ENCODE results near the gene CCL17.

DNA sequence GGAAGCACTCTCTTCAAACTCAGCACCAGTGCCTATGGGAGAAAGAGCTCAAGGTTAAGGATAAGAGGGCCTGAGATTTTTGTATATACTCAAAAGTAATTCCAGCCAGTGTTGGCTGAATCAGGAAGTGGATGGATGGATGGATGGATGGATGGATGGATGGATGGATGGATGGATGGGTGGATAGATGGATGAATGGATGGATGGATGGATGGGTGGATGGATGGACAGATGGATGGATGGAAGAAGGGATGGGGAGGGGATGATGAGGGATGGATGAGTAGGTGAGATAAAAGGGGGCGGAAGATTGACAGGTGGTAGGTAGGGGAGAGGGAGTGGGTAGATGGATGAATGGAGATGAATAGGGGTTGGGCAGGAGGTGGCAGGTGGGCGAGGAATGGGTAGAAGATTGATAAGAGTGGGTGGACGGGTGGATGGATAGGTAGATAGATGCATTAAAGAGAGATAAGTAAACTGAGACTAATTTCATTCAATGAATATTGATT lies 28.2 kb upstream of the CCL17 start:
- TF ChIP-seq, protein P1, sequence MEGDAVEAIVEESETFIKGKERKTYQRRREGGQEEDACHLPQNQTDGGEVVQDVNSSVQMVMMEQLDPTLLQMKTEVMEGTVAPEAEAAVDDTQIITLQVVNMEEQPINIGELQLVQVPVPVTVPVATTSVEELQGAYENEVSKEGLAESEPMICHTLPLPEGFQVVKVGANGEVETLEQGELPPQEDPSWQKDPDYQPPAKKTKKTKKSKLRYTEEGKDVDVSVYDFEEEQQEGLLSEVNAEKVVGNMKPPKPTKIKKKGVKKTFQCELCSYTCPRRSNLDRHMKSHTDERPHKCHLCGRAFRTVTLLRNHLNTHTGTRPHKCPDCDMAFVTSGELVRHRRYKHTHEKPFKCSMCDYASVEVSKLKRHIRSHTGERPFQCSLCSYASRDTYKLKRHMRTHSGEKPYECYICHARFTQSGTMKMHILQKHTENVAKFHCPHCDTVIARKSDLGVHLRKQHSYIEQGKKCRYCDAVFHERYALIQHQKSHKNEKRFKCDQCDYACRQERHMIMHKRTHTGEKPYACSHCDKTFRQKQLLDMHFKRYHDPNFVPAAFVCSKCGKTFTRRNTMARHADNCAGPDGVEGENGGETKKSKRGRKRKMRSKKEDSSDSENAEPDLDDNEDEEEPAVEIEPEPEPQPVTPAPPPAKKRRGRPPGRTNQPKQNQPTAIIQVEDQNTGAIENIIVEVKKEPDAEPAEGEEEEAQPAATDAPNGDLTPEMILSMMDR (IDR thresholded peaks at IDR 0.05; ENCODE audit: low read depth, low read length, poor library complexity, severe bottlenecking): no peak
- no peak for TF ChIP-seq EZH2phosphoT487 (IDR thresholded peaks at IDR 0.05; ENCODE audit: borderline replicate concordance, low read length)
